WTC11 (cell line): ENCODE measurements around the gene NLRP8.

ENCODE experiments used
- ATF2 ChIP-seq: sonication (generic); formaldehyde crosslinking; IDR thresholded peaks from 2 replicates; pipeline ENCODE4 v1.8.1; 2022; ENCODE audit warnings: low read depth, missing genetic modification reagents, borderline replicate concordance
- ATF3 ChIP-seq: sonication (generic); formaldehyde crosslinking; conservative IDR thresholded peaks from 2 replicates; pipeline ENCODE4 v1.8.1; 2022; ENCODE audit warnings: mild to moderate bottlenecking, missing genetic modification reagents
- ESRRA ChIP-seq: sonication (generic); formaldehyde crosslinking; IDR thresholded peaks from 2 replicates; pipeline ENCODE4 v1.8.1; 2022; ENCODE audit warnings: mild to moderate bottlenecking, missing genetic modification reagents, borderline replicate concordance
- FOXK1 ChIP-seq: sonication (generic); formaldehyde crosslinking; IDR thresholded peaks from 2 replicates; pipeline ENCODE4 v1.8.0; 2022; ENCODE audit warnings: mild to moderate bottlenecking, moderate library complexity, missing genetic modification reagents
- KAT7 ChIP-seq: sonication (generic); formaldehyde crosslinking; IDR thresholded peaks from 2 replicates; pipeline ENCODE4 v1.8.1; 2023; ENCODE audit warnings: missing genetic modification reagents, mild to moderate bottlenecking, borderline replicate concordance
- NFE2L1 ChIP-seq: sonication (generic); formaldehyde crosslinking; IDR thresholded peaks from 2 replicates; pipeline ENCODE4 v1.8.1; 2023; ENCODE audit warnings: missing genetic modification reagents
- NR1H2 ChIP-seq: sonication (generic); formaldehyde crosslinking; IDR thresholded peaks from 2 replicates; pipeline ENCODE4 v1.9.0; 2021; ENCODE audit warnings: mild to moderate bottlenecking, moderate library complexity, missing genetic modification reagents
- NR3C1 ChIP-seq: sonication (generic); formaldehyde crosslinking; conservative IDR thresholded peaks from 2 replicates; pipeline ENCODE4 v1.8.1; 2023; ENCODE audit warnings: low read depth, mild to moderate bottlenecking, missing genetic modification reagents
- TEAD4 ChIP-seq: sonication (generic); formaldehyde crosslinking; IDR thresholded peaks from 2 replicates; pipeline ENCODE4 v1.8.0; 2022; ENCODE audit warnings: mild to moderate bottlenecking, missing genetic modification reagents
- TP53 ChIP-seq: sonication (generic); formaldehyde crosslinking; IDR thresholded peaks from 2 replicates; pipeline ENCODE4 v1.8.1; 2023; ENCODE audit warnings: mild to moderate bottlenecking, missing genetic modification reagents
- ZNF121 ChIP-seq: sonication (generic); formaldehyde crosslinking; IDR thresholded peaks from 2 replicates; pipeline ENCODE4 v1.8.0; 2023; ENCODE audit warnings: missing genetic modification reagents
- TF ChIP-seq, protein P1 (sequence below): sonication (generic); formaldehyde crosslinking; IDR thresholded peaks from 2 replicates; pipeline ENCODE4 v1.8.1; 2023; ENCODE audit warnings: mild to moderate bottlenecking, missing genetic modification reagents, borderline replicate concordance
- TF ChIP-seq, protein P2 (sequence below): fragments of 200-600 bp; IDR thresholded peaks from 2 replicates; pipeline ENCODE4 v1.8.0; 2022; ENCODE audit warnings: antibody characterized with exemption
- TF ChIP-seq, protein P3 (sequence below): sonication (generic); formaldehyde crosslinking; conservative IDR thresholded peaks from 2 replicates; pipeline ENCODE4 v1.8.1; 2023; ENCODE audit warnings: mild to moderate bottlenecking, low read depth, missing genetic modification reagents, moderate library complexity

DNA sequence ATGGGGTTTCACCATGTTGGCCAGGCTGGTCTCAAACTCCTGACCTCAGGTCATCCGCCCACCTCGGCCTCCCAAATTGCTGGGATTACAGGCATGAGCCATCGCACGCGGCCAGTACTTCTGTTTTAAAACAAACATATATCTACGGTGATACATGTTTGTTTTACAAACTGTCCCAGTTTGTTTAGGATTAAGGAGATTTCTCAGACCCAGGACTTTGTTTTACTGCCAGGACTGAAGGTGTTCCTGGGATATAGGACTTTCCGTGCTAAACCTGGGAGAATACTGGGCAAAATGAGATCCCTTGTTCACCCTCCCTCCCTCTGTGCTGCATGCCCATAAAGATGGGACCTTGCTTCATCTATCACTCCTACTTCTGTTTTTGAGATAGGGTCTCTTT is 8.8 kb downstream of the NLRP8 start:
- TF ChIP-seq, protein P1, sequence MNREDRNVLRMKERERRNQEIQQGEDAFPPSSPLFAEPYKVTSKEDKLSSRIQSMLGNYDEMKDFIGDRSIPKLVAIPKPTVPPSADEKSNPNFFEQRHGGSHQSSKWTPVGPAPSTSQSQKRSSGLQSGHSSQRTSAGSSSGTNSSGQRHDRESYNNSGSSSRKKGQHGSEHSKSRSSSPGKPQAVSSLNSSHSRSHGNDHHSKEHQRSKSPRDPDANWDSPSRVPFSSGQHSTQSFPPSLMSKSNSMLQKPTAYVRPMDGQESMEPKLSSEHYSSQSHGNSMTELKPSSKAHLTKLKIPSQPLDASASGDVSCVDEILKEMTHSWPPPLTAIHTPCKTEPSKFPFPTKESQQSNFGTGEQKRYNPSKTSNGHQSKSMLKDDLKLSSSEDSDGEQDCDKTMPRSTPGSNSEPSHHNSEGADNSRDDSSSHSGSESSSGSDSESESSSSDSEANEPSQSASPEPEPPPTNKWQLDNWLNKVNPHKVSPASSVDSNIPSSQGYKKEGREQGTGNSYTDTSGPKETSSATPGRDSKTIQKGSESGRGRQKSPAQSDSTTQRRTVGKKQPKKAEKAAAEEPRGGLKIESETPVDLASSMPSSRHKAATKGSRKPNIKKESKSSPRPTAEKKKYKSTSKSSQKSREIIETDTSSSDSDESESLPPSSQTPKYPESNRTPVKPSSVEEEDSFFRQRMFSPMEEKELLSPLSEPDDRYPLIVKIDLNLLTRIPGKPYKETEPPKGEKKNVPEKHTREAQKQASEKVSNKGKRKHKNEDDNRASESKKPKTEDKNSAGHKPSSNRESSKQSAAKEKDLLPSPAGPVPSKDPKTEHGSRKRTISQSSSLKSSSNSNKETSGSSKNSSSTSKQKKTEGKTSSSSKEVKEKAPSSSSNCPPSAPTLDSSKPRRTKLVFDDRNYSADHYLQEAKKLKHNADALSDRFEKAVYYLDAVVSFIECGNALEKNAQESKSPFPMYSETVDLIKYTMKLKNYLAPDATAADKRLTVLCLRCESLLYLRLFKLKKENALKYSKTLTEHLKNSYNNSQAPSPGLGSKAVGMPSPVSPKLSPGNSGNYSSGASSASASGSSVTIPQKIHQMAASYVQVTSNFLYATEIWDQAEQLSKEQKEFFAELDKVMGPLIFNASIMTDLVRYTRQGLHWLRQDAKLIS (CRISPR knock-in tag), result no peak
- TF ChIP-seq, protein P2, sequence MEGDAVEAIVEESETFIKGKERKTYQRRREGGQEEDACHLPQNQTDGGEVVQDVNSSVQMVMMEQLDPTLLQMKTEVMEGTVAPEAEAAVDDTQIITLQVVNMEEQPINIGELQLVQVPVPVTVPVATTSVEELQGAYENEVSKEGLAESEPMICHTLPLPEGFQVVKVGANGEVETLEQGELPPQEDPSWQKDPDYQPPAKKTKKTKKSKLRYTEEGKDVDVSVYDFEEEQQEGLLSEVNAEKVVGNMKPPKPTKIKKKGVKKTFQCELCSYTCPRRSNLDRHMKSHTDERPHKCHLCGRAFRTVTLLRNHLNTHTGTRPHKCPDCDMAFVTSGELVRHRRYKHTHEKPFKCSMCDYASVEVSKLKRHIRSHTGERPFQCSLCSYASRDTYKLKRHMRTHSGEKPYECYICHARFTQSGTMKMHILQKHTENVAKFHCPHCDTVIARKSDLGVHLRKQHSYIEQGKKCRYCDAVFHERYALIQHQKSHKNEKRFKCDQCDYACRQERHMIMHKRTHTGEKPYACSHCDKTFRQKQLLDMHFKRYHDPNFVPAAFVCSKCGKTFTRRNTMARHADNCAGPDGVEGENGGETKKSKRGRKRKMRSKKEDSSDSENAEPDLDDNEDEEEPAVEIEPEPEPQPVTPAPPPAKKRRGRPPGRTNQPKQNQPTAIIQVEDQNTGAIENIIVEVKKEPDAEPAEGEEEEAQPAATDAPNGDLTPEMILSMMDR, result no peak
- no peak for TF ChIP-seq ESRRA (CRISPR knock-in tag)
- TF ChIP-seq, protein P3, sequence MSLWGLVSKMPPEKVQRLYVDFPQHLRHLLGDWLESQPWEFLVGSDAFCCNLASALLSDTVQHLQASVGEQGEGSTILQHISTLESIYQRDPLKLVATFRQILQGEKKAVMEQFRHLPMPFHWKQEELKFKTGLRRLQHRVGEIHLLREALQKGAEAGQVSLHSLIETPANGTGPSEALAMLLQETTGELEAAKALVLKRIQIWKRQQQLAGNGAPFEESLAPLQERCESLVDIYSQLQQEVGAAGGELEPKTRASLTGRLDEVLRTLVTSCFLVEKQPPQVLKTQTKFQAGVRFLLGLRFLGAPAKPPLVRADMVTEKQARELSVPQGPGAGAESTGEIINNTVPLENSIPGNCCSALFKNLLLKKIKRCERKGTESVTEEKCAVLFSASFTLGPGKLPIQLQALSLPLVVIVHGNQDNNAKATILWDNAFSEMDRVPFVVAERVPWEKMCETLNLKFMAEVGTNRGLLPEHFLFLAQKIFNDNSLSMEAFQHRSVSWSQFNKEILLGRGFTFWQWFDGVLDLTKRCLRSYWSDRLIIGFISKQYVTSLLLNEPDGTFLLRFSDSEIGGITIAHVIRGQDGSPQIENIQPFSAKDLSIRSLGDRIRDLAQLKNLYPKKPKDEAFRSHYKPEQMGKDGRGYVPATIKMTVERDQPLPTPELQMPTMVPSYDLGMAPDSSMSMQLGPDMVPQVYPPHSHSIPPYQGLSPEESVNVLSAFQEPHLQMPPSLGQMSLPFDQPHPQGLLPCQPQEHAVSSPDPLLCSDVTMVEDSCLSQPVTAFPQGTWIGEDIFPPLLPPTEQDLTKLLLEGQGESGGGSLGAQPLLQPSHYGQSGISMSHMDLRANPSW, result no peak
- TF ChIP-seq NFE2L1 (CRISPR knock-in tag), result no peak
- TF ChIP-seq NR3C1 (CRISPR knock-in tag), result no peak
- no peak for TF ChIP-seq TEAD4
- TF ChIP-seq ATF3 (CRISPR knock-in tag), result no peak
- TF ChIP-seq ATF2 (CRISPR knock-in tag), result no peak
- TF ChIP-seq FOXK1 (CRISPR knock-in tag), result no peak
- no peak for TF ChIP-seq TP53 (CRISPR knock-in tag)
- TF ChIP-seq NR1H2 (CRISPR knock-in tag), result no peak
- no peak for TF ChIP-seq KAT7 (CRISPR knock-in tag)
- no peak for TF ChIP-seq ZNF121 (CRISPR knock-in tag)
